HCT116 (cell line): ENCODE results near the gene SH3TC1. TPM values are rescaled to one million over a fixed set of nuclear protein-coding genes. Genes with fewer than 3 reads are reported as not detected.

ENCODE experiments used
- ATAC-seq: fragments of 200-7000 bp; cut with Tn5 transposase; 2 replicates; pipeline ENCODE4 v1.9.1; 2020; ENCODE audit warnings: mild to moderate bottlenecking, moderate library complexity
- BruUV-seq: library from RNA; stranded (reverse); fragments of 400-500 nt; replicated peaks from 2 replicates; lab custom pipeline; 2021; lab: Mats Ljungman, UMichigan
- CTCF ChIA-PET: fragments of 300-600 bp; sonication (Branson Sonifier 250); formaldehyde crosslinking; loops from one replicate; lab custom pipeline; 2021; ENCODE audit warnings: antibody characterized with exemption; lab: Charles Lee
- POLR2A ChIA-PET: fragments of 300-600, 350-600 bp; sonication (Branson Sonifier 250); formaldehyde crosslinking; loops from one replicate; lab custom pipeline; 2021; ENCODE audit warnings: antibody characterized with exemption; lab: Charles Lee
- RAD21 ChIA-PET, 2 experiments: fragments of 300-600 bp; sonication (Branson Sonifier 250); formaldehyde crosslinking; loops; one replicate each; lab custom pipeline; 2023; ENCODE audit warnings: low total read pairs in 2 of 2; ENCODE audit not compliant: uncharacterized antibody in 2 of 2, unreplicated experiment in 2 of 2, low non-redundant PET in 1 of 2; lab: Charles Lee
- DNase-seq: peaks from one replicate; pipeline ENCODE4 v3.0.0-alpha.2; 2010; ENCODE audit warnings: low read depth, low spot score
- H2AFZ ChIP-seq: fragments of 200-600 bp; shearing (Covaris generic), sonication (generic); 2 replicates; pipeline ENCODE4 v1.6.1; 2017; ENCODE audit warnings: low read depth, mixed run types, mixed read lengths, antibody characterized with exemption, low read length; ENCODE audit not compliant: poor library complexity, severe bottlenecking
- H3K27ac ChIP-seq: 2 replicates; pipeline ENCODE4 v1.5.1; 2012; ENCODE audit warnings: low read depth, low read length
- H3K27me3 ChIP-seq: fragments of 200-600 bp; sonication (generic); 2 replicates; pipeline ENCODE4 v1.6.1; 2016; ENCODE audit warnings: mixed run types, low read length, mixed read lengths; ENCODE audit not compliant: insufficient read depth
- H3K36me3 ChIP-seq, 2 experiments: fragments of 200-500 bp in 1 of 2; fragments of 200-600 bp in 1 of 2; sonication (Bioruptor generic) in 1 of 2; sonication (generic) in 1 of 2; 2 replicates each; pipeline versions ENCODE4 v1.5.1 to v1.6.1; 2014 to 2016; ENCODE audit warnings: low read length in 2 of 2, inconsistent platforms in 1 of 2, mixed read lengths in 1 of 2, mixed run types in 1 of 2; ENCODE audit not compliant: insufficient read depth in 2 of 2, control insufficient read depth in 1 of 2
- H3K4me1 ChIP-seq, 2 experiments: fragments of 200-600 bp in 1 of 2; sonication (generic) in 1 of 2; 2 replicates each; pipeline versions ENCODE4 v1.5.1 to v1.6.1; 2012 to 2017; ENCODE audit warnings: low read length in 2 of 2, inconsistent platforms in 1 of 2, mild to moderate bottlenecking in 1 of 2, mixed read lengths in 1 of 2, mixed run types in 1 of 2, moderate library complexity in 1 of 2; ENCODE audit not compliant: insufficient read depth in 2 of 2, control insufficient read depth in 1 of 2
- H3K4me2 ChIP-seq: fragments of 200-600 bp; sonication (generic); 2 replicates; pipeline ENCODE4 v1.6.1; 2017; ENCODE audit warnings: mixed run types, low read length, mixed read lengths
- H3K4me3 ChIP-seq, 2 experiments: fragments of 200-600 bp in 1 of 2; sonication (generic) in 1 of 2; replicated peaks in 1 of 2; 2 replicates each; pipeline ENCODE4 v1.5.1; 2011 to 2016; ENCODE audit warnings: low read length in 2 of 2, control low read depth in 1 of 2, low read depth in 1 of 2, mild to moderate bottlenecking in 1 of 2, mixed read lengths in 1 of 2, mixed run types in 1 of 2
- H3K79me2 ChIP-seq: fragments of 200-600 bp; sonication (generic); 2 replicates; pipeline ENCODE4 v1.6.1; 2017; ENCODE audit warnings: mild to moderate bottlenecking, mixed run types, low read length, moderate library complexity, mixed read lengths; ENCODE audit not compliant: insufficient read depth
- H3K9ac ChIP-seq: fragments of 200-600 bp; sonication (generic); 2 replicates; pipeline ENCODE4 v1.6.1; 2016; ENCODE audit warnings: low read length, mixed read lengths
- H3K9me2 ChIP-seq: fragments of 200-600 bp; sonication (generic), shearing (Covaris generic); 2 replicates; pipeline ENCODE4 v1.6.1; 2017; ENCODE audit warnings: mixed run types, mild to moderate bottlenecking, moderate library complexity; ENCODE audit not compliant: insufficient read depth
- H3K9me3 ChIP-seq, 2 experiments: fragments of 200-500 bp in 1 of 2; fragments of 200-600 bp in 1 of 2; sonication (Bioruptor generic) in 1 of 2; sonication (generic) in 1 of 2; 2 replicates each; pipeline ENCODE4 v1.6.1; 2014 to 2017; ENCODE audit warnings: low read length in 2 of 2, mixed read lengths in 2 of 2, inconsistent platforms in 1 of 2, low read depth in 1 of 2, mild to moderate bottlenecking in 1 of 2, mixed run types in 1 of 2, moderate library complexity in 1 of 2; ENCODE audit not compliant: control insufficient read depth in 1 of 2, insufficient read depth in 1 of 2
- H4K20me1 ChIP-seq: fragments of 200-600 bp; sonication (generic), shearing (Covaris generic); 2 replicates; pipeline ENCODE4 v1.6.1; 2017; ENCODE audit warnings: mixed run types, mild to moderate bottlenecking, moderate library complexity; ENCODE audit not compliant: insufficient read depth
- CEBPB ChIP-seq: IDR thresholded peaks from 2 replicates; pipeline ENCODE4 v1.6.1; 2012; ENCODE audit warnings: low read depth
- EGR1 ChIP-seq: IDR thresholded peaks from 2 replicates; pipeline ENCODE4 v1.6.1; 2012; ENCODE audit warnings: low read depth
- ELF1 ChIP-seq: IDR thresholded peaks from 2 replicates; pipeline ENCODE4 v1.6.1; 2012; ENCODE audit warnings: low read depth, borderline replicate concordance
- EZH2 ChIP-seq: fragments of 200-600 bp; sonication (generic); IDR thresholded peaks from 2 replicates; pipeline ENCODE4 v1.6.1; 2017; ENCODE audit warnings: antibody characterized with exemption, mixed run types
- EZH2phosphoT487 ChIP-seq: fragments of 200-600 bp; IDR thresholded peaks from 2 replicates; pipeline ENCODE4 v1.6.1; 2018; ENCODE audit warnings: antibody characterized with exemption, borderline replicate concordance
- FOSL1 ChIP-seq: IDR thresholded peaks from 2 replicates; pipeline ENCODE4 v1.6.1; 2012; ENCODE audit warnings: low read depth
- JUND ChIP-seq: IDR thresholded peaks from 2 replicates; pipeline ENCODE4 v1.6.1; 2012
- MAX ChIP-seq: IDR thresholded peaks from 2 replicates; pipeline ENCODE4 v1.6.1; 2012
- SIN3A ChIP-seq: IDR thresholded peaks from 2 replicates; pipeline ENCODE4 v1.6.1; 2012; ENCODE audit warnings: low read depth
- SP1 ChIP-seq: IDR thresholded peaks from 2 replicates; pipeline ENCODE4 v1.6.1; 2012; ENCODE audit warnings: low read depth
- TCF7L2 ChIP-seq: IDR thresholded peaks from 2 replicates; pipeline ENCODE4 v1.7.0; 2011; ENCODE audit warnings: borderline replicate concordance, inconsistent platforms; ENCODE audit not compliant: insufficient read depth, insufficient read length; ENCODE audit errors: extremely low read depth
- YY1 ChIP-seq: IDR thresholded peaks from 2 replicates; pipeline ENCODE4 v1.6.1; 2011; ENCODE audit warnings: low read length, low read depth, moderate library complexity, mild to moderate bottlenecking; ENCODE audit not compliant: insufficient replicate concordance; ENCODE audit errors: extremely low read depth
- ZFX ChIP-seq: fragments of 450-650 bp; IDR thresholded peaks from 2 replicates; pipeline ENCODE4 v1.6.1; 2017
- ZNF274 ChIP-seq: fragments of 200-500 bp; sonication (Bioruptor generic); IDR thresholded peaks from 2 replicates; pipeline ENCODE4 v1.6.1; 2014; ENCODE audit warnings: mild to moderate bottlenecking, low read depth, low read length, inconsistent platforms
- intact Hi-C: fragments of 100-400 bp; cut with micrococcal nuclease; formaldehyde crosslinking; loops from 2 replicates; pipeline ENCODE4 v1.10.0; 2022
- total RNA-seq: library from RNA; stranded (reverse); gene quantifications from one replicate; pipeline ENCODE4 v1.2.1, GENCODE V29; 2021; ENCODE audit not compliant: unreplicated experiment
- TF ChIP-seq, protein P1 (sequence below), 3 experiments: fragments of 200-600 bp in 1 of 3; sonication (generic) in 1 of 3; IDR thresholded peaks in 2 of 3; conservative IDR thresholded peaks in 1 of 3; 2 replicates each; pipeline ENCODE4 v1.5.1; 2012 to 2017; ENCODE audit warnings: low read depth in 2 of 3, low read length in 2 of 3, antibody characterized with exemption in 1 of 3, borderline replicate concordance in 1 of 3, control low read depth in 1 of 3, mild to moderate bottlenecking in 1 of 3, mixed read lengths in 1 of 3, mixed run types in 1 of 3, moderate library complexity in 1 of 3; ENCODE audit not compliant: insufficient read depth in 1 of 3
- TF ChIP-seq, protein P2 (sequence below): IDR thresholded peaks from 2 replicates; pipeline ENCODE4 v1.6.1; 2012; ENCODE audit warnings: low read depth
- TF ChIP-seq, protein P3 (sequence below): IDR thresholded peaks from 2 replicates; pipeline ENCODE4 v1.6.1; 2011; ENCODE audit warnings: mild to moderate bottlenecking, low read length, moderate library complexity; ENCODE audit not compliant: insufficient replicate concordance; ENCODE audit errors: extremely low read depth

Gene SH3TC1
- total RNA-seq, 1 experiment from 2014 or later: 12.5 TPM

DNA sequence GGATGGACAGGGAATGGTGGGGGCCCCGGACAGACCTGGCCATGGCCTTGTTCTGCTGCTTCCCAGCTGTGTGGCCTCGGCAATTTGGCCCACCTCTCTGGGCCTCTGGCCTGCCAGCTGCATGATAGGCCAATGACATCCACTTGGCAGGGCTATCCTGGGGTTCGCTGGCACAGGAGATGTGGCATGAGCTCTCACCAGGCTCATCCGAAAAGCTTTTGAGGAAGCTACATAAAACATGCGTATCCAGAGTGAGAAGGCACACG is 18.1 kb downstream of the SH3TC1 start:
- ChIA-PET RAD21 (no interaction called here), POLR2A (no interaction called here), CTCF (no interaction called here)
- no peaks in the 10 kb centered on the region for H3K9me2 ChIP-seq
- H3K79me2 ChIP-seq: no peaks in the 10 kb centered on the region
- no peaks in the 10 kb centered on the region for H3K9me3 ChIP-seq
- no peaks in the 10 kb centered on the region for H3K36me3 ChIP-seq
- BruUV-seq: no TSS peak
- no peak overlapping the region for H3K27ac ChIP-seq
- ATAC-seq: no peak
- no peaks in the 10 kb centered on the region for H4K20me1 ChIP-seq
- H3K9ac ChIP-seq: no peak overlapping the region
- no peak overlapping the region for H2AFZ ChIP-seq
- no peak for DNase-seq
- H3K4me2 ChIP-seq: no peak overlapping the region
- H3K4me1 ChIP-seq: no peaks in the 10 kb centered on the region
- intact Hi-C loops: no loop called here
- no peaks in the 10 kb centered on the region for H3K27me3 ChIP-seq
- H3K4me3 ChIP-seq: no peak overlapping the region
- no peak for TF ChIP-seq SP1
- no peak for TF ChIP-seq MAX
- TF ChIP-seq ELF1: no peak
- TF ChIP-seq CEBPB: no peak
- no peak for TF ChIP-seq FOSL1
- no peak for TF ChIP-seq EZH2phosphoT487
- TF ChIP-seq, protein P1, sequence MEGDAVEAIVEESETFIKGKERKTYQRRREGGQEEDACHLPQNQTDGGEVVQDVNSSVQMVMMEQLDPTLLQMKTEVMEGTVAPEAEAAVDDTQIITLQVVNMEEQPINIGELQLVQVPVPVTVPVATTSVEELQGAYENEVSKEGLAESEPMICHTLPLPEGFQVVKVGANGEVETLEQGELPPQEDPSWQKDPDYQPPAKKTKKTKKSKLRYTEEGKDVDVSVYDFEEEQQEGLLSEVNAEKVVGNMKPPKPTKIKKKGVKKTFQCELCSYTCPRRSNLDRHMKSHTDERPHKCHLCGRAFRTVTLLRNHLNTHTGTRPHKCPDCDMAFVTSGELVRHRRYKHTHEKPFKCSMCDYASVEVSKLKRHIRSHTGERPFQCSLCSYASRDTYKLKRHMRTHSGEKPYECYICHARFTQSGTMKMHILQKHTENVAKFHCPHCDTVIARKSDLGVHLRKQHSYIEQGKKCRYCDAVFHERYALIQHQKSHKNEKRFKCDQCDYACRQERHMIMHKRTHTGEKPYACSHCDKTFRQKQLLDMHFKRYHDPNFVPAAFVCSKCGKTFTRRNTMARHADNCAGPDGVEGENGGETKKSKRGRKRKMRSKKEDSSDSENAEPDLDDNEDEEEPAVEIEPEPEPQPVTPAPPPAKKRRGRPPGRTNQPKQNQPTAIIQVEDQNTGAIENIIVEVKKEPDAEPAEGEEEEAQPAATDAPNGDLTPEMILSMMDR (IDR thresholded peaks at IDR 0.05 in 2 of 3, conservative IDR thresholded peaks at IDR 0.05 in 1 of 3; ENCODE audit: borderline replicate concordance in 1 of 3, insufficient read depth in 1 of 3, low read depth in 2 of 3, low read length in 2 of 3): no peak
- TF ChIP-seq SIN3A: no peak
- TF ChIP-seq, protein P2, sequence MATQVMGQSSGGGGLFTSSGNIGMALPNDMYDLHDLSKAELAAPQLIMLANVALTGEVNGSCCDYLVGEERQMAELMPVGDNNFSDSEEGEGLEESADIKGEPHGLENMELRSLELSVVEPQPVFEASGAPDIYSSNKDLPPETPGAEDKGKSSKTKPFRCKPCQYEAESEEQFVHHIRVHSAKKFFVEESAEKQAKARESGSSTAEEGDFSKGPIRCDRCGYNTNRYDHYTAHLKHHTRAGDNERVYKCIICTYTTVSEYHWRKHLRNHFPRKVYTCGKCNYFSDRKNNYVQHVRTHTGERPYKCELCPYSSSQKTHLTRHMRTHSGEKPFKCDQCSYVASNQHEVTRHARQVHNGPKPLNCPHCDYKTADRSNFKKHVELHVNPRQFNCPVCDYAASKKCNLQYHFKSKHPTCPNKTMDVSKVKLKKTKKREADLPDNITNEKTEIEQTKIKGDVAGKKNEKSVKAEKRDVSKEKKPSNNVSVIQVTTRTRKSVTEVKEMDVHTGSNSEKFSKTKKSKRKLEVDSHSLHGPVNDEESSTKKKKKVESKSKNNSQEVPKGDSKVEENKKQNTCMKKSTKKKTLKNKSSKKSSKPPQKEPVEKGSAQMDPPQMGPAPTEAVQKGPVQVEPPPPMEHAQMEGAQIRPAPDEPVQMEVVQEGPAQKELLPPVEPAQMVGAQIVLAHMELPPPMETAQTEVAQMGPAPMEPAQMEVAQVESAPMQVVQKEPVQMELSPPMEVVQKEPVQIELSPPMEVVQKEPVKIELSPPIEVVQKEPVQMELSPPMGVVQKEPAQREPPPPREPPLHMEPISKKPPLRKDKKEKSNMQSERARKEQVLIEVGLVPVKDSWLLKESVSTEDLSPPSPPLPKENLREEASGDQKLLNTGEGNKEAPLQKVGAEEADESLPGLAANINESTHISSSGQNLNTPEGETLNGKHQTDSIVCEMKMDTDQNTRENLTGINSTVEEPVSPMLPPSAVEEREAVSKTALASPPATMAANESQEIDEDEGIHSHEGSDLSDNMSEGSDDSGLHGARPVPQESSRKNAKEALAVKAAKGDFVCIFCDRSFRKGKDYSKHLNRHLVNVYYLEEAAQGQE: no peak
- TF ChIP-seq EZH2: no peak
- TF ChIP-seq, protein P3, sequence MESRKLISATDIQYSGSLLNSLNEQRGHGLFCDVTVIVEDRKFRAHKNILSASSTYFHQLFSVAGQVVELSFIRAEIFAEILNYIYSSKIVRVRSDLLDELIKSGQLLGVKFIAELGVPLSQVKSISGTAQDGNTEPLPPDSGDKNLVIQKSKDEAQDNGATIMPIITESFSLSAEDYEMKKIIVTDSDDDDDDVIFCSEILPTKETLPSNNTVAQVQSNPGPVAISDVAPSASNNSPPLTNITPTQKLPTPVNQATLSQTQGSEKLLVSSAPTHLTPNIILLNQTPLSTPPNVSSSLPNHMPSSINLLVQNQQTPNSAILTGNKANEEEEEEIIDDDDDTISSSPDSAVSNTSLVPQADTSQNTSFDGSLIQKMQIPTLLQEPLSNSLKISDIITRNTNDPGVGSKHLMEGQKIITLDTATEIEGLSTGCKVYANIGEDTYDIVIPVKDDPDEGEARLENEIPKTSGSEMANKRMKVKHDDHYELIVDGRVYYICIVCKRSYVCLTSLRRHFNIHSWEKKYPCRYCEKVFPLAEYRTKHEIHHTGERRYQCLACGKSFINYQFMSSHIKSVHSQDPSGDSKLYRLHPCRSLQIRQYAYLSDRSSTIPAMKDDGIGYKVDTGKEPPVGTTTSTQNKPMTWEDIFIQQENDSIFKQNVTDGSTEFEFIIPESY: no peak
- TF ChIP-seq TCF7L2: no peak
- no peak for TF ChIP-seq ZNF274
- TF ChIP-seq JUND: no peak
- TF ChIP-seq ZFX: no peak
- TF ChIP-seq EGR1: no peak
- TF ChIP-seq YY1: no peak
